Osteoblast (primary cell): ENCODE data around the gene TMEM181. TPM values are rescaled to one million over a fixed set of nuclear protein-coding genes. Genes with fewer than 3 reads are reported as not detected.
"Not testable (repeated sequence)": the region's sequence is repeated elsewhere in the genome, so short reads cannot be mapped to it uniquely, and the experiment has no call there.

Experiments used
- DNase-seq: peaks from one replicate; pipeline ENCODE4 v3.0.0; 2011; ENCODE audit warnings: low spot score, mixed read lengths; ENCODE audit not compliant: insufficient read length; ENCODE audit errors: missing footprints
- H2AFZ ChIP-seq: 2 replicates; pipeline ENCODE4 v1.6.0; 2011; ENCODE audit warnings: mild to moderate bottlenecking, low read length
- H3K27ac ChIP-seq: 2 replicates; pipeline ENCODE4 v1.5.1; 2011; ENCODE audit warnings: mild to moderate bottlenecking, low read depth, low read length, moderate library complexity
- H3K27me3 ChIP-seq: 2 replicates; pipeline ENCODE4 v1.6.0; 2012; ENCODE audit warnings: mild to moderate bottlenecking, control low read depth, inconsistent platforms, low read length, moderate library complexity; ENCODE audit not compliant: insufficient read depth
- H3K36me3 ChIP-seq: 2 replicates; pipeline ENCODE4 v1.5.1; 2011; ENCODE audit warnings: mild to moderate bottlenecking, low read length, control low read depth, moderate library complexity; ENCODE audit not compliant: insufficient read depth
- H3K4me1 ChIP-seq: 2 replicates; pipeline ENCODE4 v1.5.1; 2011; ENCODE audit warnings: mild to moderate bottlenecking, low read length, control low read depth, moderate library complexity; ENCODE audit not compliant: insufficient read depth
- H3K4me2 ChIP-seq: 2 replicates; pipeline ENCODE4 v1.6.0; 2011; ENCODE audit warnings: mild to moderate bottlenecking, low read length; ENCODE audit not compliant: insufficient read depth
- H3K4me3 ChIP-seq: fragments of 200-600 bp; sonication (generic); 3 replicates; pipeline ENCODE4 v1.5.1; 2012; ENCODE audit warnings: mild to moderate bottlenecking, low read length, inconsistent platforms; ENCODE audit not compliant: insufficient read depth
- H3K79me2 ChIP-seq: 2 replicates; pipeline ENCODE4 v1.6.0; 2012; ENCODE audit warnings: mild to moderate bottlenecking, low read length, control low read depth, inconsistent platforms; ENCODE audit not compliant: insufficient read depth
- H3K9me3 ChIP-seq: 2 replicates; pipeline ENCODE4 v1.5.1; 2011; ENCODE audit warnings: low read depth, low read length, control low read depth
- H4K20me1 ChIP-seq: 2 replicates; pipeline ENCODE4 v1.6.0; 2012; ENCODE audit warnings: mild to moderate bottlenecking, low read length, control low read depth; ENCODE audit not compliant: insufficient read depth
- CTCF ChIP-seq: IDR thresholded peaks from 2 replicates; pipeline ENCODE4 v1.5.1; 2011; ENCODE audit warnings: mild to moderate bottlenecking, low read depth, low read length, moderate library complexity; ENCODE audit errors: extremely low read depth
- total RNA-seq: library from RNA; depleted of rRNA; stranded (reverse); fragments of >200 nt; gene quantifications from 2 replicates; pipeline ENCODE4 v1.2.3, GENCODE V29; 2012

The TMEM181 gene
- total RNA-seq, 1 donor, result 43.8 TPM

DNA sequence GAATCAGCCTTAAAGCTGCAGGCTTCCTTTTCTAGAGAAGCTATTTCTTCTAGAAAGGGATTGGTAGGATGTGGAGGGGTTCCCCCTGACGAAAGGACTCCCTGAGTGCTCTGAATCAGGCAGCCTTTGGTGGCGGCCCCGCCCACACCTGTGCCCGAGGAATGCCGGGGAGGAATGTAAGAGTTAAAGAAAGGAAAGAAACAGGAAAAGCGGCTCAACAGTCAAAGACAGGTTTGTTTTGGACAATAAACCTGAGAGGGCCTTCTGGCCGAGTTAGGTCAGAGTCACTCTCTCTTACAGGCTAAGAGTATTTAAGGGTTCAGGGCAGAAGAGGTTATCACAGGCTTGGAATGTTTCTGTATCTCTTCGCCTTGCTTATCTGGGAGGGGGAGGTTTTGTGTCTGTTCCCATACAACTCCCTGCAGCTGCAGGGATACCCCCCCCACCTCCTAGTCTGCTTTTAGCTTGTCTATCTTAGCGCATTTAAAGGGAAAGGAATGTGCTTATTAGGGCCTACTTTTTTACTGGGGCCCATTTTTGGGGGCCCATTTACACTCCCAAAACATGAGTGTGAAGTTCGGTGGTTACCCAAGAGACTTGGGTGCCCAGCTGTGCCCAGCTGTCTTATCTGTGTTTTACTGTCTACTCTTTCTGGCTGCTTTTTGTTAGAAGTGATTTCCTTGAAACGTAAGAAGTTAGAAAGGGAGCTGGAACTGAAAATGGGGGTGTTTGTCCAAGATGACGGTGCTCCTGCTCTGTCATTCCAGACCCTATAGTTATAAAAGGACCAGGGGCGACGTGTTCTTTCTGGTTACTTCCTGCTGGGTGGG is 51.9 kb downstream of the TMEM181 start:
- no peak overlapping the region for H2AFZ ChIP-seq
- no peaks in the 10 kb centered on the region for H4K20me1 ChIP-seq
- DNase-seq, result no peak
- TF ChIP-seq CTCF, result no peak
- H3K27me3 ChIP-seq, result no peaks in the 10 kb centered on the region
- no peak overlapping the region for H3K4me2 ChIP-seq
- no peaks in the 10 kb centered on the region for H3K79me2 ChIP-seq
- H3K36me3 ChIP-seq, result peaks cover 53% of the 10 kb centered on the region
- H3K27ac ChIP-seq, result no peak overlapping the region
- H3K4me1 ChIP-seq, result no peaks in the 10 kb centered on the region
- no peaks in the 10 kb centered on the region for H3K9me3 ChIP-seq
- no peak overlapping the region for H3K4me3 ChIP-seq

- not testable (repeated sequence) for H3K4me1 ChIP-seq, H3K27ac ChIP-seq, H2AFZ ChIP-seq, H3K9me3 ChIP-seq, H4K20me1 ChIP-seq, DNase-seq, H3K4me3 ChIP-seq, H3K4me2 ChIP-seq, H3K27me3 ChIP-seq, H3K79me2 ChIP-seq
- H3K36me3 ChIP-seq, result peaks cover 32% of the 10 kb centered on the region
Measured at GRCh38 chr6:158614606-158615005, 54.7 kb downstream of the TMEM181 start.

GRCh38 chr6:158618289-158618688 is 58.4 kb downstream of the TMEM181 start:
- not testable (repeated sequence) for H4K20me1 ChIP-seq, DNase-seq, H3K79me2 ChIP-seq, H2AFZ ChIP-seq, H3K4me1 ChIP-seq, H3K4me2 ChIP-seq, H3K27ac ChIP-seq, H3K9me3 ChIP-seq, H3K27me3 ChIP-seq, H3K4me3 ChIP-seq
- peaks cover 30% of the 10 kb centered on the region for H3K36me3 ChIP-seq

DNA sequence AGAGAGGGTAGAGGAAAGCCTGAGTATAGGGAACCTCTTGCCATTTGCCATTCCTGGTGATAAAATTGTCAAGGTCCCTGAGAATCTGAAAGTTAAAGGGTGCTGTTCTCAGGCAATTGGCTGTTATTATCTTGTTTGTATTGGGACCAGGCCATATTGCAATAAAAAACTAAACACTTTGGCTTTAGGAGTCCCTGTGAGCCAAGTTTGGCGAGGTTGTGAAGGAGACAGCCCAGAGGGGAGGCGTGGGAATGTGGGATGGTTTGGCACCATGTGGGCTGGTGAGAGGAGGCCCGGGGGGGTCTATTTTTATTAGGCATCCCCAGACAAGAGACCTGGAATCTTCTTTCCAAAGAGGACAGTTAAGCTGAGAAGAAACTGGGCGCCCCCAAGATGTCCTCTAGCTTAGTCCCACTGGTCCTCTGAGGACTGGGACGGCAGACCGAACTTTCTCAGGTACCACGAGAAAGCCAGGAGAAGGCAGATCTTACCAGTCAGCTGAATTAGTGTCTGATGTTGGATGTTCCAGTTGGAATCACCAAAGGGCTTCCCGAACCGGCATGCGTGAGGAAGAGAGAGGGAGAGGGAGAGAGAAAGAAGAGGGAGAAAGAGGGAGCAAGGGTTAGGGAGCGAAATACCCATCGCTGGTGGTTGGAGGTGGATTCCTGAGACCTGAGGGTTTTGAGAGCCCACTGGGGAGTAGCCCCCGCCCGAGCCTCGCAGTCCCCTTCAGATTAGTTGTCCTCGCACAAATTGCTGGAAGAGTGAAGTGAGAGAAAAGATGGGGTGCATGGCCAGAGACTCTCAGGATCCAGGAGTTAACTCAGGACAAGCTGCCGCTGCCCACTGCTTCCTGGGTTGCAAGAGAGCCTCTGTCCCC is 60.3 kb downstream of the TMEM181 start:
- Histone ChIP-seq H3K36me3 (peaks cover 28% of the 10 kb centered on the region), H4K20me1 (no peaks in the 10 kb centered on the region), H3K9me3 (no peaks in the 10 kb centered on the region), H2AFZ (no peak overlapping the region), H3K4me3 (no peak overlapping the region), H3K27ac (no peak overlapping the region), H3K27me3 (no peaks in the 10 kb centered on the region), H3K4me1 (no peaks in the 10 kb centered on the region), H3K79me2 (peaks cover 2% of the 10 kb centered on the region), H3K4me2 (no peak overlapping the region)
- no peak for DNase-seq
- no peak for TF ChIP-seq CTCF
